ENCODE results near the gene RPS6KA5.
A peak's percentile ranks its signal among the peaks of the same experiment; 100 is the strongest.

The RPS6KA5 gene

DNA sequence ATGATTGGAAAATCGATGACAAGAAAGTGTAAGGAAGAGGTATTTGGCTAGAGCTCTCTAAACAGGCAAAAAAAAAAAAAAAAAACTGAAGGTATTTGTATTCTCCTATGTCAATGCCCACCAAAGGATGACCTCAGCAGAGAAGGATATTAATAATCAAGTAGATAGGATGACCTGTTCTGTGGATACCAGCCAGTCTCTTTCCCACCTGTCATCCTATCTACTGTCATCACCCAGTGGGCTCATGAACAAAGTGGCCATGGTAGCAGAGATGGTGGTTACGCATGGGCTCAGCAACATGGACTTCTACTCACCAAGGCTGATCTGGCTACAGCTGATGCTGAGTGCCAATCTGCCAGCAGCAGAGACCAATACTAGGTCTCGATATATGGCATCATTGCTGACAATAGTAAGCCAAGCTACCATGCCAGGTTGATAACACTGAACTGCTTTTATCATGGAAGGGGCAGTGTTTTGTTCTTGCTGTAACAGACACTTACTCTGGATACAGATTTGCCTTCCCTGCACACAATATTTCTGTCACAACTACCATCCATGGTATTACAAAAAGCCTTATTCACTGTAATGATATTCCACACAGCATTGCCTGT lies 43.5 kb downstream of the RPS6KA5 start:
- Histone ChIP-seq H3K27ac (no peak overlapping the region), H3K4me1 (ENCODE audit: control insufficient read depth in 1 of 2, insufficient read depth in 1 of 2, low read depth in 1 of 2, low read length in 1 of 2) (peaks cover 1 to 2% of the 10 kb centered on the region in 2 experiments), H3K9me3 (no peaks in the 10 kb centered on the region), H3K4me3 (ENCODE audit: low read depth in 1 of 2, low read length in 1 of 2) (no peak overlapping the region), H3K36me3 (peaks cover 6% of the 10 kb centered on the region), H3K27me3 (no peaks in the 10 kb centered on the region)
- TF ChIP-seq, protein P1, sequence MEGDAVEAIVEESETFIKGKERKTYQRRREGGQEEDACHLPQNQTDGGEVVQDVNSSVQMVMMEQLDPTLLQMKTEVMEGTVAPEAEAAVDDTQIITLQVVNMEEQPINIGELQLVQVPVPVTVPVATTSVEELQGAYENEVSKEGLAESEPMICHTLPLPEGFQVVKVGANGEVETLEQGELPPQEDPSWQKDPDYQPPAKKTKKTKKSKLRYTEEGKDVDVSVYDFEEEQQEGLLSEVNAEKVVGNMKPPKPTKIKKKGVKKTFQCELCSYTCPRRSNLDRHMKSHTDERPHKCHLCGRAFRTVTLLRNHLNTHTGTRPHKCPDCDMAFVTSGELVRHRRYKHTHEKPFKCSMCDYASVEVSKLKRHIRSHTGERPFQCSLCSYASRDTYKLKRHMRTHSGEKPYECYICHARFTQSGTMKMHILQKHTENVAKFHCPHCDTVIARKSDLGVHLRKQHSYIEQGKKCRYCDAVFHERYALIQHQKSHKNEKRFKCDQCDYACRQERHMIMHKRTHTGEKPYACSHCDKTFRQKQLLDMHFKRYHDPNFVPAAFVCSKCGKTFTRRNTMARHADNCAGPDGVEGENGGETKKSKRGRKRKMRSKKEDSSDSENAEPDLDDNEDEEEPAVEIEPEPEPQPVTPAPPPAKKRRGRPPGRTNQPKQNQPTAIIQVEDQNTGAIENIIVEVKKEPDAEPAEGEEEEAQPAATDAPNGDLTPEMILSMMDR (IDR thresholded peaks at IDR 0.05), result no peak

DNA sequence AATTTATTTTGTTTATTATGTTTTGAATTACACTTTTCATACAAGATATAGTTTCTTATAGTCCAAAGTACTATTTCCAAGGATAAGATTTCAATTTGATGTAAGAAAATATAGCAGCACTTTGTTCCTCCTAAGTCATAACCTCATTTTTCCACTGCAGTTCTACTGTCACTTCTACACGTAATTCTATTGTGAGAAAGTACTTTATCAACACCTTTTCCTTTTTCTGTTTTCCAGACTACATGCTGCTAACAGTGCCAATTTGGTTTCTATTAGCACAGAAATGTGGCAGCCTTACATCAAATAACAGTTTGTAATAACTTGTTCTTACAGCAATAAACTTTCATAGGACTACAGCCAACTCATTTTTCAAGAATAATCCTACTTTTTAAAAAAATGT lies 45.0 kb downstream of the RPS6KA5 start:
- Histone ChIP-seq H3K27ac (no peak overlapping the region), H3K27me3 (no peaks in the 10 kb centered on the region), H3K36me3 (peaks cover 6% of the 10 kb centered on the region), H3K4me1 (ENCODE audit: control insufficient read depth in 1 of 2, insufficient read depth in 1 of 2, low read depth in 1 of 2, low read length in 1 of 2) (peaks cover 12 to 14% of the 10 kb centered on the region in 2 experiments), H3K9me3 (no peaks in the 10 kb centered on the region), H3K4me3 (ENCODE audit: low read depth in 1 of 2, low read length in 1 of 2) (no peak overlapping the region)
- TF ChIP-seq, protein P1 (IDR thresholded peaks at IDR 0.05), result no peak

DNA sequence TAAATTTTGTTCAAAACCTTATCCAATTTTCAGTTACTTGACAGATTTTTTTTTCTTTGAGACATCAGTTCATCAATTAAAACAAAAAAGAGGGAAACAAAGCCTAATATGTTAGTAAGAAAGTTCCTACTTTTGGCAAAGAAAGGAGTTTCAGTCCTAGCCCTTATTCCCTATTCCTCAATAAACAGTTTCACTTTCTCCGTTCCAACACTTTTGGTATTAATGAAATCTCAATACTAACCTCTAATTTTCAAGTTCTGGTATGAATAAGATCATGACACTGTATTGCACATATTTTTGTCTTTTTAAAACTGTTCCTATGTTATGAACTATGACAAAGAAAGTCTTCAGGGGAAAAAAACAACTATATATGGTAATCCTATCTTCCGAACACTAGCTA lies 48.4 kb downstream of the RPS6KA5 start:
- peaks cover 1% of the 10 kb centered on the region for H3K36me3 ChIP-seq
- TF ChIP-seq, protein P1 (IDR thresholded peaks at IDR 0.05), result no peak
- H3K9me3 ChIP-seq, result no peaks in the 10 kb centered on the region
- peaks cover 40 to 47% of the 10 kb centered on the region in 2 experiments for H3K4me1 ChIP-seq (ENCODE audit: control insufficient read depth in 1 of 2, insufficient read depth in 1 of 2, low read depth in 1 of 2, low read length in 1 of 2)
- H3K27ac ChIP-seq, result peak overlapping the region; percentile 7
- H3K27me3 ChIP-seq, result no peaks in the 10 kb centered on the region
- H3K4me3 ChIP-seq (ENCODE audit: low read depth in 1 of 2, low read length in 1 of 2), result no peak overlapping the region

DNA sequence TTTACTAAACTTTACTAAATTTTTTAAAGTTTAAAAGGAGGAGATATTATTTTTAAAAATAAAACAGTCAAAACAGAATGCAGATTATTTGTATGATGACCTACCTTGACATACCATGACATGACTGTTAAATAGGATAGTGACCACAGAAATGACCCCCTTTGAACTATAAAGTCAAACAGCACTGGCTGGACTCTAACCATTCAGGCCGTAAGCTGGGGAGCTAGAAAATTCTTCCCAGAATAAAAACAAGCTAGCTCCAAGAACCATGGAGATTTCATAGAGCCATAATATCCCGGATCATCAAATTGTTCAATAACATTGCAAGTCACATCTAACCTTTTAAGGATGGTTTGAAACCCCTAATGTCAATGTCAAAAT lies 50.3 kb downstream of the RPS6KA5 start:
- Histone ChIP-seq H3K9me3 (no peaks in the 10 kb centered on the region), H3K4me3 (ENCODE audit: low read depth in 1 of 2, low read length in 1 of 2) (peak overlapping the region in 1 of 2 experiments; percentile 36), H3K36me3 (no peaks in the 10 kb centered on the region), H3K4me1 (ENCODE audit: control insufficient read depth in 1 of 2, insufficient read depth in 1 of 2, low read depth in 1 of 2, low read length in 1 of 2) (peaks cover 40 to 51% of the 10 kb centered on the region in 2 experiments), H3K27me3 (no peaks in the 10 kb centered on the region), H3K27ac (peak overlapping the region; percentile 87)
- TF ChIP-seq, protein P1 (IDR thresholded peaks at IDR 0.05), result no peak

DNA sequence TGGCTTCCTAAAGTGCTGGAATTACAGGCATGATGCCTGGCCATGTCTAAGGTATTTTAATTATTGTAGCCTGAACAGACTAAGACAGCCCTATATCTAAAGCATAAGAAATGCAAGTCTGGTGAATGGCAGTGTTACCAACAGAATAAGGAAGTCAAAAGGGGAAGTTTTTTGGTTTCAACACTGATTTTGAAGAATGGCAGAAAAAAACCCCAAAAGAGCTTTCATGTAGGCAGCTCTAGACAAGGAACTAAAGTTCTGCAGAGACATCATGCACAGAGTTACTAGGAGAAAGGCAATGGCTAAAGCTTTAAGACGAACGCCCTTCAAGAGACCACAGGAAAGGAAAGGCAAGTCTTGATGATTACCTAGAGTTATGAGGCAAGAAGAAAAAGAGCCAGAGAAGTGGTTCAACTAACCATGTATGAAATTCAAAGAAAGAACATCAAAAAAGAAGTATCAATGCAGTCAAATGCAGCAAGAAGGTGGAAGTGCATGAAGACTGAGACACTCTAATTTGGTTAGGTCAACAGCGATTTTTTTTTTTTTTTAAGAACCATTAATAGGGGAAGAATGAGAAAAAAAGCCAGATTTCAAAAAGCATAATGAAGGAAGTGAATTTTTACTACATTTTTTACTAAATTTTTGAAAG lies 50.8 kb downstream of the RPS6KA5 start:
- Histone ChIP-seq H3K4me3 (ENCODE audit: low read depth in 1 of 2, low read length in 1 of 2) (peak overlapping the region; percentile 45), H3K9me3 (no peaks in the 10 kb centered on the region), H3K27me3 (no peaks in the 10 kb centered on the region), H3K4me1 (ENCODE audit: control insufficient read depth in 1 of 2, insufficient read depth in 1 of 2, low read depth in 1 of 2, low read length in 1 of 2) (peaks cover 40 to 51% of the 10 kb centered on the region in 2 experiments), H3K36me3 (no peaks in the 10 kb centered on the region), H3K27ac (peak overlapping the region; percentile 87)
- TF ChIP-seq, protein P1 (IDR thresholded peaks at IDR 0.05), result no peak

Measured in neutrophil (primary cell).